HG03558 (cell line): Measurements from ENCODE around the gene MRPL3.

ENCODE experiments used
- ATAC-seq: cut with Tn5 transposase; IDR thresholded peaks from one replicate; pipeline ENCODE4 v1.9.1; 2021; ENCODE audit warnings: moderate number of reproducible peaks; ENCODE audit not compliant: unreplicated experiment; ENCODE audit errors: extremely low read depth

The MRPL3 gene

DNA sequence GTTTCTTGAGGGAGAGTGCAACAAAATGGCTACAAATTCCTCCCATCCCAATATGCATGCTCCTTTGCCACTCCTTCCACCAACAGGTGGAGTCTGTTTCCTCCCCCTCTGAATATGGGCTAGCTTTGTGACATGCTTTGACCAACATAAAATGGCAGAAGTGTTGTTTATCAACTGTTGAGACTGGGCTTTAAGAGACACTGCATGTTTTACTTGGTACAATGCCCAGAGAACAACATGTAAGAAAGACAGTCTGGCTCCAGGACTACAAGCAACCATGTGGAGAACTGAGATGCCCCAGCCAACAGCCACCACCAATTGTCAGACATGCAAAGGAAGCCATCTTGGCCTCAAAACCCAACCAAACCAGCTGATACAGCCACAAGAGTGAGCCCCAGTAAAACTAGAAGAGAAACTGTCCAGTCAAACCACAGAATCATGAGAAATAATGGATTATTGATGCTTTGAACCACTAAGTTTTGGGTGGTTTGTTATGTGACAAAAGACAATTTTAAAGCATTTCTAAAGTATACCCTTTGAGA, 80.7 kb downstream of the MRPL3 start:
- no peak for ATAC-seq

DNA sequence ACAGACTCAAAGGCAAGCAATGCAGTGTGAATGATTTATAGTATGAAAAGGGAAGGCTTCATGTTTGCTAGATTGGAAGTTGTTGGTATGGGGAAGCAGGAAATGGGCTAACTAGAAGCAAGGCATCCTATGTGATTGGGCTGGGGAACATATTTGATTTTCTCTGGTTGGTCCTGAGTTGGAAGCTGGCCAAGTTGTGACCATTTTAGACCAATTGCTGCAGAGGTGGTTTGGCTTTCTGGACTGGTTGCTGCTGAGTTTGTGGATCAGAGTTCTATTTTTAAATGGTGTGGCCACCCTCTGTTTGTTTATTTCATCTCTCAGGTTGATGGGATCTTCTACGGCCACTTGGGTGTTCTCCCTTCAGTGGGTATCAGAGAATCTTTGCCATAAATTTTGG, 81.5 kb downstream of the MRPL3 start:
- no peak for ATAC-seq

DNA sequence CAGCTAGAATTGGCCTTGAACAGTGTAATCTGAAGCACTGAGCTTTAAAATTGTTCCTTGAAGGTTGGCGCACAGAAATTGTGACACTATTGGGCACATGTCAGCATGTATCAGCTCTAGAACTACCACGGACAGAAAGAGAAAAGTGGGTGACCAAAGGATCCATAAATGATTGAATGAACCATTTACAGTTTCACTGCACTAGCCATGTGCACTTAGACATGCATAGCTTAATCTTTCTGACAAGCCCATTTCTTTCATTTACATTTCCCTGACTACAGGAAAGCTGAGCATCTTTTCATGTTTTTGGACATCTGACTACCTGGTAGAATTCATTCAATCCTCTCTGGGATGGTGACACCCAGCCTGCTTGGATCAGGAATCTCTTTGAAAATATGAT, 85.0 kb downstream of the MRPL3 start:
- ATAC-seq: no peak
